ENCODE results near the gene THSD4. TPM values are rescaled to one million over a fixed set of nuclear protein-coding genes. Genes with fewer than 3 reads are reported as not detected.

The THSD4 gene
- total RNA-seq, 6 donors from 2014 or later = 16.8 to 39.7 (median 21.7) TPM

GRCh38 chr15:71329497-71330260 is 214.4 kb downstream of the THSD4 start:
- WGBS, 2 donors = 70 to 73% methylated on average over 14 of the region's 14 CpGs
- H3K4me1 ChIP-seq = peaks cover 0 to 16% (median 14%) of the 10 kb centered on the region in 4 donors

GRCh38 chr15:71330638-71331162 is 215.4 kb downstream of the THSD4 start:
- WGBS, 2 donors = 85 to 94% methylated on average over 11 of the region's 11 CpGs

More at GRCh38 chr15:71329497-71330260, 214.4 kb downstream of the THSD4 start:
- H3K27ac ChIP-seq = peak overlapping the region; percentile 26 to 73 (median 60)
- H3K9me3 ChIP-seq = no peaks in the 10 kb centered on the region
- ATAC-seq (ENCODE audit: low FRiP score in 2 of 2) (peak; percentile 65 to 78), DNase-seq (peak in 1 of 2 donors; percentile 48)
- H3K4me3 ChIP-seq = no peak overlapping the region
- TF ChIP-seq POLR2AphosphoS5 (IDR thresholded peaks at IDR 0.05) (peak in 1 of 2 donors; percentile 31), POLR2A (IDR thresholded peaks at IDR 0.05) (no peak)
- H3K27me3 ChIP-seq = no peaks in the 10 kb centered on the region
- no peaks in the 10 kb centered on the region for H3K36me3 ChIP-seq

GRCh38 chr15:71331173-71331572 is 215.9 kb downstream of the THSD4 start:
- no peak for TF ChIP-seq POLR2AphosphoS5 (IDR thresholded peaks at IDR 0.05)
- no peak for TF ChIP-seq POLR2A (IDR thresholded peaks at IDR 0.05)
- TF ChIP-seq CTCF (IDR thresholded peaks at IDR 0.05) = no peak
- no peak for TF ChIP-seq EP300 (IDR thresholded peaks at IDR 0.05)
- ATAC-seq (ENCODE audit: low FRiP score in 2 of 2) = no peak
- H3K27ac ChIP-seq = no peak overlapping the region
- no peaks in the 10 kb centered on the region for H3K36me3 ChIP-seq
- 88 to 92% methylated on average over 4 of the region's 4 CpGs for WGBS, 2 donors
- no peaks in the 10 kb centered on the region for H3K27me3 ChIP-seq
- peaks cover 0 to 17% (median 14%) of the 10 kb centered on the region in 4 donors for H3K4me1 ChIP-seq
- no peak for DNase-seq
- H3K4me3 ChIP-seq = no peak overlapping the region
- no peaks in the 10 kb centered on the region for H3K9me3 ChIP-seq

More at GRCh38 chr15:71330638-71331162, 215.4 kb downstream of the THSD4 start:
- TF ChIP-seq EP300 (IDR thresholded peaks at IDR 0.05) = no peak
- no peak for TF ChIP-seq POLR2A (IDR thresholded peaks at IDR 0.05)
- TF ChIP-seq CTCF (IDR thresholded peaks at IDR 0.05) = no peak
- TF ChIP-seq POLR2AphosphoS5 (IDR thresholded peaks at IDR 0.05) = no peak
- no peaks in the 10 kb centered on the region for H3K27me3 ChIP-seq
- ATAC-seq (ENCODE audit: low FRiP score in 2 of 2) = no peak
- H3K27ac ChIP-seq = no peak overlapping the region
- H3K4me3 ChIP-seq = no peak overlapping the region
- no peak for DNase-seq
- H3K9me3 ChIP-seq = no peaks in the 10 kb centered on the region
- H3K4me1 ChIP-seq = peaks cover 0 to 17% (median 14%) of the 10 kb centered on the region in 4 donors
- H3K36me3 ChIP-seq = no peaks in the 10 kb centered on the region

- DNase-seq (no peak), ATAC-seq (ENCODE audit: low FRiP score in 2 of 2) (no peak)
- no peaks in the 10 kb centered on the region for H3K9me3 ChIP-seq
- TF ChIP-seq POLR2A (IDR thresholded peaks at IDR 0.05) (no peak), EP300 (IDR thresholded peaks at IDR 0.05) (no peak), POLR2AphosphoS5 (IDR thresholded peaks at IDR 0.05) (no peak), CTCF (IDR thresholded peaks at IDR 0.05) (no peak)
- H3K4me3 ChIP-seq = no peak overlapping the region
- H3K36me3 ChIP-seq = no peaks in the 10 kb centered on the region
- no peaks in the 10 kb centered on the region for H3K27me3 ChIP-seq
- H3K4me1 ChIP-seq = peaks cover 7 to 26% (median 17%) of the 10 kb centered on the region in 4 donors
- 85 to 86% methylated on average over 8 of the region's 8 CpGs for whole genome bisulfite sequencing, 2 donors
- H3K27ac ChIP-seq = no peak overlapping the region
Measured at GRCh38 chr15:71332431-71333004, 217.2 kb downstream of the THSD4 start.

- no peak overlapping the region for H3K4me3 ChIP-seq
- DNase-seq = no peak
- peaks cover 11 to 30% (median 17%) of the 10 kb centered on the region in 4 donors for H3K4me1 ChIP-seq
- H3K27ac ChIP-seq = no peak overlapping the region
- no peaks in the 10 kb centered on the region for H3K27me3 ChIP-seq
- TF ChIP-seq POLR2A (IDR thresholded peaks at IDR 0.05) (no peak), EP300 (IDR thresholded peaks at IDR 0.05) (no peak), POLR2AphosphoS5 (IDR thresholded peaks at IDR 0.05) (no peak), CTCF (IDR thresholded peaks at IDR 0.05) (no peak)
- no peaks in the 10 kb centered on the region for H3K36me3 ChIP-seq
- H3K9me3 ChIP-seq = no peaks in the 10 kb centered on the region
- 66 to 80% methylated on average over 3 of the region's 3 CpGs for WGBS, 2 donors
- no peak for ATAC-seq (ENCODE audit: low FRiP score in 2 of 2)
Measured at GRCh38 chr15:71333136-71333700, 217.9 kb downstream of the THSD4 start.

Measured in upper lobe of left lung (tissue), 6 donors.